IMR-90 (cell line): ENCODE data around the gene PTPN3. TPM values are rescaled to one million over a fixed set of nuclear protein-coding genes. Genes with fewer than 3 reads are reported as not detected.

ENCODE experiments used
- ATAC-seq: fragments of 200-7000 bp; cut with Tn5 transposase; 2 replicates; pipeline ENCODE4 v1.9.1; 2020; ENCODE audit warnings: low read depth, mild to moderate bottlenecking, moderate library complexity
- BruUV-seq: library from RNA; stranded (reverse); fragments of 400-500 nt; replicated peaks from 2 replicates; lab custom pipeline; 2021; lab: Mats Ljungman, UMichigan
- CTCF ChIA-PET: fragments of 300-600 bp; formaldehyde crosslinking; extraction: SDS; loops from one replicate; lab custom pipeline; 2021; ENCODE audit warnings: antibody characterized with exemption; lab: Yijun Ruan, JAX
- POLR2A ChIA-PET: fragments of 300-600 bp; sonication (Branson Sonifier 250); formaldehyde crosslinking; loops from one replicate; lab custom pipeline; 2022; ENCODE audit warnings: antibody characterized with exemption; ENCODE audit not compliant: unreplicated experiment; lab: Charles Lee
- DNase-seq: peaks from one replicate; pipeline ENCODE4 v3.0.0; 2013
- H2AFZ ChIP-seq: replicated peaks from 2 replicates; pipeline ENCODE3; 2013; ENCODE audit warnings: low read length, mild to moderate bottlenecking; ENCODE audit not compliant: poor library complexity
- H2AK5ac ChIP-seq: 2 replicates; pipeline ENCODE4 v1.6.1; 2013; ENCODE audit warnings: low read depth, low read length, inconsistent platforms
- H2AK9ac ChIP-seq: replicated peaks from 2 replicates; pipeline ENCODE3; 2013; ENCODE audit warnings: mild to moderate bottlenecking, low read depth, low read length, moderate library complexity; ENCODE audit not compliant: poor library complexity
- H2BK120ac ChIP-seq: 2 replicates; pipeline ENCODE4 v1.6.1; 2013; ENCODE audit warnings: low read depth, low read length, inconsistent platforms
- H2BK15ac ChIP-seq: 3 replicates; pipeline ENCODE4 v1.6.1; 2013; ENCODE audit warnings: low read depth, low read length, inconsistent platforms
- H2BK20ac ChIP-seq: 2 replicates; pipeline ENCODE4 v1.6.1; 2013; ENCODE audit warnings: low read depth, mild to moderate bottlenecking, inconsistent platforms, low read length, moderate library complexity
- H2BK5ac ChIP-seq: 2 replicates; pipeline ENCODE4 v1.6.1; 2013; ENCODE audit warnings: mild to moderate bottlenecking, low read depth, low read length, inconsistent platforms; ENCODE audit not compliant: poor library complexity, severe bottlenecking
- H3K14ac ChIP-seq: replicated peaks from 2 replicates; pipeline ENCODE4 v1.6.1; 2013; ENCODE audit warnings: low read depth, low read length, inconsistent platforms
- H3K18ac ChIP-seq: 2 replicates; pipeline ENCODE4 v1.6.1; 2013; ENCODE audit warnings: low read depth, low read length, control low read depth
- H3K23ac ChIP-seq: 2 replicates; pipeline ENCODE4 v1.6.1; 2013; ENCODE audit warnings: low read depth, low read length, inconsistent platforms
- H3K27ac ChIP-seq: 2 replicates; pipeline ENCODE4 v1.5.1; 2013; ENCODE audit warnings: mild to moderate bottlenecking, control low read depth, low read length; ENCODE audit not compliant: insufficient read depth
- H3K27me3 ChIP-seq: 2 replicates; pipeline ENCODE4 v1.6.1; 2013; ENCODE audit warnings: low read length; ENCODE audit not compliant: control insufficient read depth, insufficient read depth
- H3K36me3 ChIP-seq: 2 replicates; pipeline ENCODE4 v1.6.1; 2013; ENCODE audit warnings: low read length, mixed read lengths; ENCODE audit not compliant: control insufficient read depth, insufficient read depth
- H3K4ac ChIP-seq: 2 replicates; pipeline ENCODE4 v1.6.1; 2013; ENCODE audit warnings: low read depth, low read length, inconsistent platforms
- H3K4me1 ChIP-seq: 2 replicates; pipeline ENCODE4 v1.6.1; 2013; ENCODE audit warnings: low read length, mixed read lengths; ENCODE audit not compliant: control insufficient read depth, insufficient read depth
- H3K4me2 ChIP-seq: 2 replicates; pipeline ENCODE4 v1.6.1; 2013; ENCODE audit warnings: low read depth, mild to moderate bottlenecking, control low read depth, low read length, moderate library complexity
- H3K4me3 ChIP-seq: 2 replicates; pipeline ENCODE4 v1.5.1; 2013; ENCODE audit warnings: low read depth, mild to moderate bottlenecking, control low read depth, low read length, moderate library complexity; ENCODE audit not compliant: insufficient read depth
- H3K56ac ChIP-seq: 2 replicates; pipeline ENCODE4 v1.6.1; 2013; ENCODE audit warnings: low read length, inconsistent platforms; ENCODE audit not compliant: insufficient read depth; ENCODE audit errors: extremely low read depth
- H3K79me1 ChIP-seq, 2 experiments: 2 replicates each; pipeline ENCODE4 v1.6.1; 2013; ENCODE audit warnings: low read length in 2 of 2, inconsistent platforms in 1 of 2, low read depth in 1 of 2
- H3K9ac ChIP-seq: 2 replicates; pipeline ENCODE4 v1.6.1; 2013; ENCODE audit warnings: low read depth, low read length, control low read depth
- H3K9me1 ChIP-seq: 2 replicates; pipeline ENCODE4 v1.6.1; 2013; ENCODE audit warnings: low read length, inconsistent platforms; ENCODE audit not compliant: insufficient read depth
- H3K9me3 ChIP-seq: 2 replicates; pipeline ENCODE4 v1.6.1; 2013; ENCODE audit warnings: low read length; ENCODE audit not compliant: control insufficient read depth, insufficient read depth
- H4K20me1 ChIP-seq: 2 replicates; pipeline ENCODE4 v1.6.1; 2013; ENCODE audit warnings: low read length, inconsistent platforms; ENCODE audit not compliant: insufficient read depth
- H4K5ac ChIP-seq: 2 replicates; pipeline ENCODE4 v1.6.1; 2013; ENCODE audit warnings: mild to moderate bottlenecking, low read depth, low read length, control low read depth
- H4K8ac ChIP-seq, 2 experiments: 2 replicates each; pipeline ENCODE4 v1.6.1; 2013; ENCODE audit warnings: low read depth in 2 of 2, low read length in 2 of 2, control low read depth in 1 of 2, inconsistent platforms in 1 of 2
- H4K91ac ChIP-seq: 2 replicates; pipeline ENCODE4 v1.6.1; 2013; ENCODE audit warnings: low read depth, low read length, inconsistent platforms; ENCODE audit not compliant: insufficient read depth
- BHLHE40 ChIP-seq: fragments of 150-350 bp; IDR thresholded peaks from 2 replicates; pipeline ENCODE4 v1.6.1; 2016; ENCODE audit warnings: mild to moderate bottlenecking, low read depth, low read length
- CHD1 ChIP-seq: IDR thresholded peaks from 2 replicates; pipeline ENCODE4 v1.6.1; 2012; ENCODE audit warnings: low read depth, low read length, improper control_type of control experiment
- FOS ChIP-seq: fragments of 150-350 bp; IDR thresholded peaks from 2 replicates; pipeline ENCODE4 v1.6.1; 2016; ENCODE audit warnings: low read depth, low read length
- MAFK ChIP-seq: IDR thresholded peaks from 2 replicates; pipeline ENCODE4 v1.6.1; 2012; ENCODE audit warnings: low read depth, low read length, improper control_type of control experiment
- WGBS, 2 experiments: methylation state at CpG; one replicate each; pipeline versions ENCODE4 v1.1.5 to v1.1.7; 2013; ENCODE audit warnings: missing lambda C conversion rate in 2 of 2; ENCODE audit not compliant: insufficient read length in 1 of 2; ENCODE audit errors: extremely low coverage in 2 of 2; 5-methylcytosine and 5-hydroxymethylcytosine counted together
- dilution Hi-C: fragments of 300-500 bp; cut with HindIII; formaldehyde crosslinking; loops from one replicate; pipeline ENCODE4 v1.14.3; 2018; ENCODE audit warnings: low sequenced_read_pairs; ENCODE audit not compliant: unreplicated experiment
- in situ Hi-C: fragments of 300-500 bp; cut with MboI; formaldehyde crosslinking; loops from 3 replicates; pipeline ENCODE4 v1.14.3; 2019; ENCODE audit warnings: low sequenced_read_pairs, inconsistent platforms, mixed read lengths
- intact Hi-C: fragments of 100-400 bp; cut with micrococcal nuclease; formaldehyde crosslinking; loops from 2 replicates; pipeline ENCODE4 v1.10.0; 2022
- polyA plus RNA-seq, 3 experiments: library from polyadenylated mRNA; depleted of rRNA; stranded (reverse); fragments of >200 nt; gene quantifications; 2 replicates each; pipeline ENCODE4 v1.2.3, GENCODE V29; 2012; ENCODE audit warnings: low replicate concordance in 1 of 3
- total RNA-seq: library from RNA; depleted of rRNA; stranded (reverse); fragments of >200 nt; gene quantifications from 2 replicates; pipeline ENCODE4 v1.2.3, GENCODE V29; 2012
- TF ChIP-seq, protein P1 (sequence below): fragments of 150-350 bp; IDR thresholded peaks from 2 replicates; pipeline ENCODE4 v1.6.1; 2016; ENCODE audit warnings: low read depth, mild to moderate bottlenecking, low read length, moderate library complexity, borderline replicate concordance

The PTPN3 gene
- total and polyA plus RNA-seq, 2 of the 4 experiments (the other 2 are of a cell fraction): 0.72 to 0.89 TPM

DNA sequence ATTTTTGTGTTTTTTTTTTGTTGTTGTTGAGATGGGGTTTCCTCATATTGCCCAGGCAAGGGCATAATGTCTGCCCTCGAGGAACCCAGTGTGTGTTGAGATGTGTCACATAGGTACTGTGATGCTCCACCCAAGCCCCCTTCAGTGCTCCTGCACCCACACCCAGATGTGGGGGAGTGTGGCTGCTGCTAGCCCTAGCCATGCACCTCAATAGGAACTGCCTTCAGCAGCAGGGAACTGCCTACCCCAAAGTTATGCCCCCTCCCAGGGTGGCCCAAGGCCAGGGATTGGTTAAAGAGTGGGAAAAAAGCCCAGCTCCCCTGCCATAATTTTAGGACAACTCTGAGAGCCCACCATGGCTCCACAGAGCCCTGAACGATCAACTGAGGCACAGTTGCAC, 143.9 kb downstream of the PTPN3 start:
- no CpG with 5 or more reads among the region's 2 CpGs for WGBS, 2 experiments
- intact Hi-C loops: no loop called here
- no peak overlapping the region for H2BK20ac ChIP-seq
- no peak overlapping the region for H2BK5ac ChIP-seq
- DNase-seq: no peak
- H4K5ac ChIP-seq: no peak overlapping the region
- in situ Hi-C loops: no loop called here
- H4K20me1 ChIP-seq: no peaks in the 10 kb centered on the region
- no peak overlapping the region for H2AFZ ChIP-seq
- POLR2A ChIA-PET: no interaction called here
- no peak overlapping the region for H3K56ac ChIP-seq
- H3K14ac ChIP-seq: no peak overlapping the region
- H3K4me3 ChIP-seq: no peak overlapping the region
- no peak overlapping the region for H3K9ac ChIP-seq
- H4K91ac ChIP-seq: no peak overlapping the region
- H2BK15ac ChIP-seq: no peak overlapping the region
- TF ChIP-seq, protein P1, sequence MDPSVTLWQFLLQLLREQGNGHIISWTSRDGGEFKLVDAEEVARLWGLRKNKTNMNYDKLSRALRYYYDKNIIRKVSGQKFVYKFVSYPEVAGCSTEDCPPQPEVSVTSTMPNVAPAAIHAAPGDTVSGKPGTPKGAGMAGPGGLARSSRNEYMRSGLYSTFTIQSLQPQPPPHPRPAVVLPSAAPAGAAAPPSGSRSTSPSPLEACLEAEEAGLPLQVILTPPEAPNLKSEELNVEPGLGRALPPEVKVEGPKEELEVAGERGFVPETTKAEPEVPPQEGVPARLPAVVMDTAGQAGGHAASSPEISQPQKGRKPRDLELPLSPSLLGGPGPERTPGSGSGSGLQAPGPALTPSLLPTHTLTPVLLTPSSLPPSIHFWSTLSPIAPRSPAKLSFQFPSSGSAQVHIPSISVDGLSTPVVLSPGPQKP: no peak
- TF ChIP-seq MAFK: no peak
- no peak for TF ChIP-seq CHD1
- TF ChIP-seq BHLHE40: no peak
- TF ChIP-seq FOS: no peak
- H3K27me3 ChIP-seq: peaks cover 7% of the 10 kb centered on the region
- no peaks in the 10 kb centered on the region for H3K9me3 ChIP-seq
- dilution Hi-C loops: no loop called here
- no peak overlapping the region for H3K27ac ChIP-seq
- no peak overlapping the region for H2BK120ac ChIP-seq
- H3K18ac ChIP-seq: no peak overlapping the region
- H3K36me3 ChIP-seq: no peaks in the 10 kb centered on the region
- no peak overlapping the region for H3K23ac ChIP-seq
- CTCF ChIA-PET: no interaction called here
- no peak overlapping the region for H3K4ac ChIP-seq
- H3K9me1 ChIP-seq: no peaks in the 10 kb centered on the region; the same call in 1 of the 2 replicates
- no peak overlapping the region for H3K4me2 ChIP-seq
- H4K8ac ChIP-seq: no peak overlapping the region
- H3K4me1 ChIP-seq: no peaks in the 10 kb centered on the region
- no peaks in the 10 kb centered on the region for H3K79me1 ChIP-seq
- H2AK5ac ChIP-seq: no peak overlapping the region
- no peak for ATAC-seq
- no TSS peak for BruUV-seq
- no peak overlapping the region for H2AK9ac ChIP-seq
